ENCODE data around the gene EIF2AK3. TPM values are rescaled to one million over a fixed set of nuclear protein-coding genes. Genes with fewer than 3 reads are reported as not detected.

EIF2AK3 gene
- total and polyA plus RNA-seq, 2 of the 13 experiments (the other 11 are each of a cell fraction or from before 2014, with no cell fraction given) = 10.3 to 30.6 TPM

GRCh38 chr2:88542668-88543067 lies 84.6 kb downstream of the EIF2AK3 start:
- intact Hi-C loops (cut with micrococcal nuclease; ENCODE audit: unreplicated experiment) = no loop called here
- H3K79me2 ChIP-seq (ENCODE audit: insufficient read depth, low read length) = no peaks in the 10 kb centered on the region
- no peak for ATAC-seq
- no TSS peak for BruUV-seq (replicated peaks)
- no peaks in the 10 kb centered on the region for H4K20me1 ChIP-seq (ENCODE audit: insufficient read depth, low read length)
- no peaks in the 10 kb centered on the region for H3K9me3 ChIP-seq (ENCODE audit: low read length)
- DNase-seq (ENCODE audit: low spot score) = no peak
- H3K4me1 ChIP-seq (ENCODE audit: insufficient read depth, low read length) = no peaks in the 10 kb centered on the region
- 41% methylated on average over 6 of the region's 6 CpGs for WGBS (ENCODE audit: low lambda C conversion rate)
- no peak overlapping the region for H3K4me2 ChIP-seq (ENCODE audit: low read depth, low read length)
- no peaks in the 10 kb centered on the region; a peak in 1 of 5 replicates for H3K36me3 ChIP-seq (replicated peaks in 1 of 2; ENCODE audit: control insufficient read depth in 1 of 2, insufficient read depth in 2 of 2, low read length in 2 of 2)
- ChIA-PET POLR2A (no interaction called here), CTCF (ENCODE audit: low intra/inter-chr PET ratio, low total read pairs) (no interaction called here)
- H2AFZ ChIP-seq (ENCODE audit: low read length) = no peak overlapping the region
- in situ Hi-C loops (cut with HindIII; ENCODE audit: extremely low pct_ligation_motif_present, low pct_unique_long_range_greater_than_20kb) = no loop called here
- peaks cover 0 to 2% of the 10 kb centered on the region in 2 experiments; a peak in 2 of 5 replicates for H3K27me3 ChIP-seq (ENCODE audit: control insufficient read depth in 1 of 2, insufficient read depth in 2 of 2, low read length in 2 of 2)
- H3K9ac ChIP-seq (ENCODE audit: insufficient read depth, low read depth, low read length) = no peak overlapping the region
- no peak overlapping the region for H3K4me3 ChIP-seq (replicated peaks in 1 of 3; ENCODE audit: insufficient read depth in 1 of 3, low read depth in 2 of 3, low read length in 3 of 3)
- H3K27ac ChIP-seq (ENCODE audit: extremely low read length, insufficient read depth, low read length) = no peak overlapping the region
- FAIRE-seq = no peak
- TF ChIP-seq NFE2L2 (IDR thresholded peaks at IDR 0.05; ENCODE audit: low read length) (no peak), MAFG (CRISPR knock-in tag; IDR thresholded peaks at IDR 0.05) (no peak), CEBPZ (IDR thresholded peaks at IDR 0.05; ENCODE audit: low read length) (no peak), ZFYVE20 (CRISPR knock-in tag; IDR thresholded peaks at IDR 0.05; ENCODE audit: borderline replicate concordance, low read depth) (no peak), CTCF (CRISPR knock-in tag; IDR thresholded peaks at IDR 0.05) (no peak), SMARCE1 (IDR thresholded peaks at IDR 0.05; ENCODE audit: borderline replicate concordance) (no peak), ZFP36L1 (CRISPR knock-in tag; IDR thresholded peaks at IDR 0.05) (no peak), ZNF451 (CRISPR knock-in tag; IDR thresholded peaks at IDR 0.05) (no peak), SNAPC2 (CRISPR knock-in tag; IDR thresholded peaks at IDR 0.05) (no peak), THAP9 (CRISPR knock-in tag; IDR thresholded peaks at IDR 0.05; ENCODE audit: borderline replicate concordance) (no peak), HNF1B (CRISPR knock-in tag; IDR thresholded peaks at IDR 0.05) (no peak), PHB2 (IDR thresholded peaks at IDR 0.05; ENCODE audit: partially characterized antibody) (no peak), BATF2 (CRISPR knock-in tag; IDR thresholded peaks at IDR 0.05) (no peak)
